HepG2 (cell line): ENCODE data around the gene HS3ST3B1. TPM values are rescaled to one million over a fixed set of nuclear protein-coding genes. Genes with fewer than 3 reads are reported as not detected.

Experiments
- CEBPB ChIP-seq: IDR thresholded peaks from 2 replicates; pipeline ENCODE4 v1.6.1; 2011; ENCODE audit warnings: low read depth, low read length, improper control_type of control experiment, borderline replicate concordance
- CREB1 ChIP-seq, 2 experiments: fragments of 450-650 bp in 1 of 2; IDR thresholded peaks; 2 replicates each; pipeline ENCODE4 v1.6.1; 2016 to 2017; ENCODE audit warnings: control low read depth in 1 of 2, mild to moderate bottlenecking in 1 of 2, missing compliant biosample characterization in 1 of 2, missing genetic modification characterization in 1 of 2
- CREBL2 ChIP-seq: sonication (generic); formaldehyde crosslinking; IDR thresholded peaks from 2 replicates; pipeline ENCODE4 v1.8.1; 2023; ENCODE audit warnings: missing genetic modification reagents, mild to moderate bottlenecking, borderline replicate concordance
- EZH2 ChIP-seq: conservative IDR thresholded peaks from 2 replicates; pipeline ENCODE4 v1.6.1; 2012; ENCODE audit warnings: mild to moderate bottlenecking, low read depth, low read length, moderate library complexity
- FOXK2 ChIP-seq: fragments of 450-650 bp; IDR thresholded peaks from 2 replicates; pipeline ENCODE4 v1.6.1; 2016
- FOXP1 ChIP-seq, 2 experiments: fragments of 450-650 bp in 1 of 2; IDR thresholded peaks; 2 replicates each; pipeline ENCODE4 v1.6.1; 2017 to 2018; ENCODE audit warnings: antibody characterized with exemption in 1 of 2
- KDM6A ChIP-seq: IDR thresholded peaks from 2 replicates; pipeline ENCODE4 v1.6.1; 2016; ENCODE audit warnings: low read depth
- KLF6 ChIP-seq: IDR thresholded peaks from 2 replicates; pipeline ENCODE4 v1.8.0; 2016; ENCODE audit warnings: missing biosample characterization, missing genetic modification reagents
- MIXL1 ChIP-seq: IDR thresholded peaks from 2 replicates; pipeline ENCODE4 v1.6.1; 2016
- RERE ChIP-seq: IDR thresholded peaks from 2 replicates; pipeline ENCODE4 v1.6.1; 2016; ENCODE audit warnings: low read depth, missing genetic modification reagents, missing compliant biosample characterization
- SAP130 ChIP-seq: IDR thresholded peaks from 2 replicates; pipeline ENCODE4 v1.6.1; 2016; ENCODE audit warnings: low read depth
- ZBTB37 ChIP-seq: sonication (generic); formaldehyde crosslinking; IDR thresholded peaks from 2 replicates; pipeline ENCODE4 v1.4.0; 2020; ENCODE audit warnings: mild to moderate bottlenecking, missing genetic modification reagents
- ZNF253 ChIP-seq: sonication (generic); formaldehyde crosslinking; IDR thresholded peaks from 2 replicates; pipeline ENCODE4 v1.8.0; 2022; ENCODE audit warnings: mild to moderate bottlenecking, missing genetic modification reagents, borderline replicate concordance
- ZNF644 ChIP-seq: IDR thresholded peaks from 2 replicates; pipeline ENCODE4 v1.6.1; 2016; ENCODE audit warnings: low read depth
- ZNF724P ChIP-seq: sonication (generic); formaldehyde crosslinking; IDR thresholded peaks from 2 replicates; pipeline ENCODE4 v1.8.0; 2022; ENCODE audit warnings: missing genetic modification reagents, borderline replicate concordance
- polyA plus RNA-seq, 8 experiments: library from polyadenylated mRNA; depleted of rRNA in 3 of 8; stranded (reverse) in 7 of 8; unstranded in 1 of 8; fragments of >200 nt; fragmentation: Illumina TruSeq in 4 of 8; extraction: Trizol in 4 of 8; gene quantifications; 2 replicates each; pipeline versions ENCODE4 v1.2.1 to v1.2.3, GENCODE V29; 2011 to 2016; ENCODE audit warnings: low read depth in 4 of 8, missing spikeins in 1 of 8, mixed read lengths in 1 of 8; ENCODE audit not compliant: insufficient read depth in 1 of 8
- total RNA-seq, 5 experiments: library from RNA; depleted of rRNA; stranded (reverse); fragments of >200 nt; fragmentation: Illumina TruSeq; extraction: Trizol; gene quantifications; 2 replicates each; pipeline ENCODE4 v1.2.3, GENCODE V29; 2016; ENCODE audit warnings: low read depth in 1 of 5
- TF ChIP-seq, protein P1 (sequence below): sonication (generic); formaldehyde crosslinking; IDR thresholded peaks from 2 replicates; pipeline ENCODE4 v1.5.1; 2020; ENCODE audit warnings: mild to moderate bottlenecking, missing genetic modification reagents, borderline replicate concordance

Gene HS3ST3B1
- total and polyA plus RNA-seq, 2 of the 13 experiments (the other 11 are each of a cell fraction or from before 2014, with no cell fraction given) = 15.7 to 39.5 TPM

GRCh38 chr17:14276535-14277250 lies 24.2 kb upstream of the HS3ST3B1 start (continued):
- TF ChIP-seq KLF6 (CRISPR knock-in tag) (0 out of 2 replicates have a peak, but pooled peaks have one; percentile 50), MIXL1 (peak; percentile 75; the same call in 1 of the 2 replicates), CREBL2 (CRISPR knock-in tag) (no peak), ZBTB37 (CRISPR knock-in tag) (no peak), ZNF724P (CRISPR knock-in tag) (no peak), CREB1 (IDR thresholded peaks at IDR 0.05) (0 out of 2 replicates have a peak, but pooled peaks have one; percentile 10), CREB1 (CRISPR knock-in tag; IDR thresholded peaks at IDR 0.05) (peak; percentile 38; the same call in 1 of the 2 replicates), ZNF644 (CRISPR knock-in tag) (peak; percentile 36; the same call in 1 of the 2 replicates), FOXK2 (peak; percentile 23; the same call in 1 of the 2 replicates), CEBPB (peak; percentile 47; the same call in 1 of the 2 replicates), KDM6A (CRISPR knock-in tag) (peak; percentile 54), EZH2 (no peak), ZNF253 (no peak), RERE (CRISPR knock-in tag) (peak; percentile 55; the same call in 1 of the 2 replicates), FOXP1 (IDR thresholded peaks at IDR 0.05) (0 out of 2 replicates have a peak, but pooled peaks have one; percentile 41), FOXP1 (CRISPR knock-in tag; IDR thresholded peaks at IDR 0.05) (peak; percentile 95), SAP130 (CRISPR knock-in tag) (peak; percentile 74)
- TF ChIP-seq, protein P1, sequence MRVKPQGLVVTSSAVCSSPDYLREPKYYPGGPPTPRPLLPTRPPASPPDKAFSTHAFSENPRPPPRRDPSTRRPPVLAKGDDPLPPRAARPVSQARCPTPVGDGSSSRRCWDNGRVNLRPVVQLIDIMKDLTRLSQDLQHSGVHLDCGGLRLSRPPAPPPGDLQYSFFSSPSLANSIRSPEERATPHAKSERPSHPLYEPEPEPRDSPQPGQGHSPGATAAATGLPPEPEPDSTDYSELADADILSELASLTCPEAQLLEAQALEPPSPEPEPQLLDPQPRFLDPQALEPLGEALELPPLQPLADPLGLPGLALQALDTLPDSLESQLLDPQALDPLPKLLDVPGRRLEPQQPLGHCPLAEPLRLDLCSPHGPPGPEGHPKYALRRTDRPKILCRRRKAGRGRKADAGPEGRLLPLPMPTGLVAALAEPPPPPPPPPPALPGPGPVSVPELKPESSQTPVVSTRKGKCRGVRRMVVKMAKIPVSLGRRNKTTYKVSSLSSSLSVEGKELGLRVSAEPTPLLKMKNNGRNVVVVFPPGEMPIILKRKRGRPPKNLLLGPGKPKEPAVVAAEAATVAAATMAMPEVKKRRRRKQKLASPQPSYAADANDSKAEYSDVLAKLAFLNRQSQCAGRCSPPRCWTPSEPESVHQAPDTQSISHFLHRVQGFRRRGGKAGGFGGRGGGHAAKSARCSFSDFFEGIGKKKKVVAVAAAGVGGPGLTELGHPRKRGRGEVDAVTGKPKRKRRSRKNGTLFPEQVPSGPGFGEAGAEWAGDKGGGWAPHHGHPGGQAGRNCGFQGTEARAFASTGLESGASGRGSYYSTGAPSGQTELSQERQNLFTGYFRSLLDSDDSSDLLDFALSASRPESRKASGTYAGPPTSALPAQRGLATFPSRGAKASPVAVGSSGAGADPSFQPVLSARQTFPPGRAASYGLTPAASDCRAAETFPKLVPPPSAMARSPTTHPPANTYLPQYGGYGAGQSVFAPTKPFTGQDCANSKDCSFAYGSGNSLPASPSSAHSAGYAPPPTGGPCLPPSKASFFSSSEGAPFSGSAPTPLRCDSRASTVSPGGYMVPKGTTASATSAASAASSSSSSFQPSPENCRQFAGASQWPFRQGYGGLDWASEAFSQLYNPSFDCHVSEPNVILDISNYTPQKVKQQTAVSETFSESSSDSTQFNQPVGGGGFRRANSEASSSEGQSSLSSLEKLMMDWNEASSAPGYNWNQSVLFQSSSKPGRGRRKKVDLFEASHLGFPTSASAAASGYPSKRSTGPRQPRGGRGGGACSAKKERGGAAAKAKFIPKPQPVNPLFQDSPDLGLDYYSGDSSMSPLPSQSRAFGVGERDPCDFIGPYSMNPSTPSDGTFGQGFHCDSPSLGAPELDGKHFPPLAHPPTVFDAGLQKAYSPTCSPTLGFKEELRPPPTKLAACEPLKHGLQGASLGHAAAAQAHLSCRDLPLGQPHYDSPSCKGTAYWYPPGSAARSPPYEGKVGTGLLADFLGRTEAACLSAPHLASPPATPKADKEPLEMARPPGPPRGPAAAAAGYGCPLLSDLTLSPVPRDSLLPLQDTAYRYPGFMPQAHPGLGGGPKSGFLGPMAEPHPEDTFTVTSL (CRISPR knock-in tag) = peak; percentile 93; the same call in 1 of the 2 replicates
